Measurements from ENCODE around the gene RSF1.

GRCh38 chr11:77647654-77648305 is 172.7 kb downstream of the RSF1 start:
- no peak for TF ChIP-seq EP300 (IDR thresholded peaks at IDR 0.05)
- no peak for TF ChIP-seq CTCF (IDR thresholded peaks at IDR 0.05)
- no peak for TF ChIP-seq POLR2A (IDR thresholded peaks at IDR 0.05)
